K562 (cell line): ENCODE measurements around the gene PDE8A.

ENCODE experiments used
- ATF1 ChIP-seq, 2 experiments: fragments of 450-650 bp in 1 of 2; IDR thresholded peaks; 2 replicates each; pipeline ENCODE4 v1.6.1; 2016; ENCODE audit warnings: missing compliant biosample characterization in 1 of 2, missing genetic modification characterization in 1 of 2
- BACH1 ChIP-seq: fragments of 200-800 bp; sonication (Bioruptor generic); IDR thresholded peaks from 2 replicates; pipeline ENCODE4 v1.6.1; 2016; ENCODE audit warnings: missing genetic modification characterization, missing compliant biosample characterization
- FOSL1 ChIP-seq: fragments of 200-800 bp; sonication (Bioruptor generic); conservative IDR thresholded peaks from 2 replicates; pipeline ENCODE4 v1.6.1; 2016; ENCODE audit warnings: missing genetic modification characterization, missing compliant biosample characterization
- ILK ChIP-seq: fragments of 450-650 bp; IDR thresholded peaks from 2 replicates; pipeline ENCODE4 v1.6.1; 2016; ENCODE audit warnings: missing genetic modification characterization, low read depth, mild to moderate bottlenecking, missing compliant biosample characterization, moderate library complexity, borderline replicate concordance
- NFE2L1 ChIP-seq: fragments of 450-650 bp; IDR thresholded peaks from 2 replicates; pipeline ENCODE4 v1.6.1; 2016; ENCODE audit warnings: missing genetic modification characterization, low read depth, mild to moderate bottlenecking, missing compliant biosample characterization, moderate library complexity, borderline replicate concordance
- POLR2A ChIP-seq: fragments of 450-650 bp; conservative IDR thresholded peaks from 2 replicates; pipeline ENCODE4 v1.6.1; 2016
- POLR2AphosphoS5 ChIP-seq: IDR thresholded peaks from 2 replicates; pipeline ENCODE4 v1.6.1; 2011; ENCODE audit warnings: mild to moderate bottlenecking, low read depth, low read length, moderate library complexity; ENCODE audit not compliant: control insufficient read depth, insufficient read depth
- TAF1 ChIP-seq: IDR thresholded peaks from 2 replicates; pipeline ENCODE4 v1.6.1; 2011; ENCODE audit warnings: mild to moderate bottlenecking, low read length, moderate library complexity; ENCODE audit not compliant: insufficient read depth, control insufficient read depth, severe bottlenecking; ENCODE audit errors: extremely low read depth
- ZBED1 ChIP-seq: IDR thresholded peaks from 2 replicates; pipeline ENCODE4 v1.6.1; 2014

DNA sequence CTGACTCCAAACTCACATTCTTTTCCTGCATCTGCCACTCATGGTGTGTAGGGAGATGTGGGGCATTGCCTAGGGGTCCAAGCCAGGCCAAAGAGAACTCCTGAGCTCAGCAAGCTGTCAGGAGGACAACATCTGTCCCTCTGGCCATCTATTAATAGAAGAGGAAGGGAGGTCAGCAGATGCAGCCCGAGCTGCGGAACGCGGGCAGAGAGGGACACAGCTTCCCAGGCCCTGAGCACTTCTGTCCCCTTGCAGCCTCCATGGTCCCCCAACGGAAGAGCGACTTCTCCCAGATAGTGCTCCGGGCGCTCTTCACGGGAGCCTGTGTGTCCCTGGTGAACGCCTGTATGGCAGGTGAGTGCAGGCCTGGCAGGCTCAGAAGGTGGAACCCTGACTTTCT lies 37.3 kb upstream of the PDE8A start:
- TF ChIP-seq TAF1 (no peak), BACH1 (tag) (no peak), ATF1 (CRISPR knock-in tag; IDR thresholded peaks at IDR 0.05) (no peak), ATF1 (tag; IDR thresholded peaks at IDR 0.05) (no peak), FOSL1 (no peak), NFE2L1 (tag) (no peak), ZBED1 (no peak), POLR2A (no peak), POLR2AphosphoS5 (no peak), ILK (tag) (no peak)
